ENCODE results near the gene SH3D19. TPM values are rescaled to one million over a fixed set of nuclear protein-coding genes. Genes with fewer than 3 reads are reported as not detected.
"Not testable (repeated sequence)": the region's sequence is repeated elsewhere in the genome, so short reads cannot be mapped to it uniquely, and the experiment has no call there.

Gene SH3D19
- total RNA-seq, 1 donor from 2014 or later, result 86.6 TPM

GRCh38 chr4:151095142-151095541, 230.3 kb downstream of the SH3D19 start:
- H3K9me3 ChIP-seq, result no peaks in the 10 kb centered on the region
- H3K4me1 ChIP-seq, result peaks cover 7% of the 10 kb centered on the region
- no peak for TF ChIP-seq CTCF (IDR thresholded peaks at IDR 0.05)
- intact Hi-C loops (cut with DNase I), result no loop called here
- no peak overlapping the region for H3K27ac ChIP-seq
- no peak for DNase-seq
- ATAC-seq, result no peak
- no peaks in the 10 kb centered on the region for H3K36me3 ChIP-seq
- H3K4me3 ChIP-seq, result no peak overlapping the region
- no peaks in the 10 kb centered on the region for H3K27me3 ChIP-seq (ENCODE audit: low read depth)

- Histone ChIP-seq H3K9me3 (no peaks in the 10 kb centered on the region), H3K36me3 (no peaks in the 10 kb centered on the region), H3K4me1 (peaks cover 6% of the 10 kb centered on the region), H3K27me3 (ENCODE audit: low read depth) (no peaks in the 10 kb centered on the region), H3K4me3 (no peak overlapping the region), H3K27ac (no peak overlapping the region)
- no peak for ATAC-seq
- no peak for DNase-seq
- intact Hi-C loops (cut with DNase I), result no loop called here
- no peak for TF ChIP-seq CTCF (IDR thresholded peaks at IDR 0.05)
These were observed 231.1 kb downstream of the SH3D19 start for GRCh38 chr4:151094290-151094751.

GRCh38 chr4:151093203-151093602, 232.2 kb downstream of the SH3D19 start:
- H3K27me3 ChIP-seq (ENCODE audit: low read depth), result no peaks in the 10 kb centered on the region
- TF ChIP-seq CTCF (IDR thresholded peaks at IDR 0.05), result no peak
- no peaks in the 10 kb centered on the region for H3K36me3 ChIP-seq
- H3K27ac ChIP-seq, result no peak overlapping the region
- no peak overlapping the region for H3K4me3 ChIP-seq
- H3K9me3 ChIP-seq, result no peaks in the 10 kb centered on the region
- intact Hi-C loops (cut with DNase I), result no loop called here
- no peak for ATAC-seq
- no peaks in the 10 kb centered on the region for H3K4me1 ChIP-seq
- no peak for DNase-seq

- intact Hi-C loops (cut with DNase I), result no loop called here
- Histone ChIP-seq H3K27ac (no peak overlapping the region), H3K4me3 (no peak overlapping the region), H3K27me3 (ENCODE audit: low read depth) (no peaks in the 10 kb centered on the region), H3K36me3 (no peaks in the 10 kb centered on the region), H3K4me1 (no peaks in the 10 kb centered on the region), H3K9me3 (no peaks in the 10 kb centered on the region)
- no peak for TF ChIP-seq CTCF (IDR thresholded peaks at IDR 0.05)
- ATAC-seq (no peak), DNase-seq (no peak)
These were observed 232.9 kb downstream of the SH3D19 start for GRCh38 chr4:151092488-151092887.

GRCh38 chr4:151091047-151091446, 234.4 kb downstream of the SH3D19 start:
- no peak for TF ChIP-seq CTCF (IDR thresholded peaks at IDR 0.05)
- intact Hi-C loops (cut with DNase I), result no loop called here
- ATAC-seq (no peak), DNase-seq (no peak)
- H3K9me3 ChIP-seq, result no peaks in the 10 kb centered on the region
- H3K27ac ChIP-seq, result no peak overlapping the region
- H3K27me3 ChIP-seq (ENCODE audit: low read depth), result no peaks in the 10 kb centered on the region
- H3K36me3 ChIP-seq, result no peaks in the 10 kb centered on the region
- no peaks in the 10 kb centered on the region for H3K4me1 ChIP-seq
- H3K4me3 ChIP-seq, result no peak overlapping the region

GRCh38 chr4:151087467-151087866, 237.9 kb downstream of the SH3D19 start:
- TF ChIP-seq CTCF (IDR thresholded peaks at IDR 0.05), result no peak
- no peaks in the 10 kb centered on the region for H3K9me3 ChIP-seq
- H3K4me3 ChIP-seq, result no peak overlapping the region
- H3K27ac ChIP-seq, result no peak overlapping the region
- H3K27me3 ChIP-seq (ENCODE audit: low read depth), result no peaks in the 10 kb centered on the region
- H3K4me1 ChIP-seq, result no peaks in the 10 kb centered on the region
- intact Hi-C loops (cut with DNase I), result no loop called here
- DNase-seq, result no peak
- no peaks in the 10 kb centered on the region for H3K36me3 ChIP-seq
- ATAC-seq, result no peak

- DNase-seq; H3K4me3 ChIP-seq; H3K4me1 ChIP-seq; H3K9me3 ChIP-seq; ATAC-seq; H3K27ac ChIP-seq; H3K36me3 ChIP-seq; H3K27me3 ChIP-seq (ENCODE audit: low read depth); intact Hi-C loops (cut with DNase I): not testable (repeated sequence)
These were observed 247.4 kb downstream of the SH3D19 start for GRCh38 chr4:151077978-151078377.
